ENCODE results near the gene SPCS1. TPM values are rescaled to one million over a fixed set of nuclear protein-coding genes. Genes with fewer than 3 reads are reported as not detected.
A peak's percentile ranks its signal among the peaks of the same experiment; 100 is the strongest.

SPCS1 gene
- total and polyA plus RNA-seq, 9 of the 15 experiments (the other 6 are each of a cell fraction or from before 2014, with no cell fraction given), result 73.9 to 567 (median 127) TPM

DNA sequence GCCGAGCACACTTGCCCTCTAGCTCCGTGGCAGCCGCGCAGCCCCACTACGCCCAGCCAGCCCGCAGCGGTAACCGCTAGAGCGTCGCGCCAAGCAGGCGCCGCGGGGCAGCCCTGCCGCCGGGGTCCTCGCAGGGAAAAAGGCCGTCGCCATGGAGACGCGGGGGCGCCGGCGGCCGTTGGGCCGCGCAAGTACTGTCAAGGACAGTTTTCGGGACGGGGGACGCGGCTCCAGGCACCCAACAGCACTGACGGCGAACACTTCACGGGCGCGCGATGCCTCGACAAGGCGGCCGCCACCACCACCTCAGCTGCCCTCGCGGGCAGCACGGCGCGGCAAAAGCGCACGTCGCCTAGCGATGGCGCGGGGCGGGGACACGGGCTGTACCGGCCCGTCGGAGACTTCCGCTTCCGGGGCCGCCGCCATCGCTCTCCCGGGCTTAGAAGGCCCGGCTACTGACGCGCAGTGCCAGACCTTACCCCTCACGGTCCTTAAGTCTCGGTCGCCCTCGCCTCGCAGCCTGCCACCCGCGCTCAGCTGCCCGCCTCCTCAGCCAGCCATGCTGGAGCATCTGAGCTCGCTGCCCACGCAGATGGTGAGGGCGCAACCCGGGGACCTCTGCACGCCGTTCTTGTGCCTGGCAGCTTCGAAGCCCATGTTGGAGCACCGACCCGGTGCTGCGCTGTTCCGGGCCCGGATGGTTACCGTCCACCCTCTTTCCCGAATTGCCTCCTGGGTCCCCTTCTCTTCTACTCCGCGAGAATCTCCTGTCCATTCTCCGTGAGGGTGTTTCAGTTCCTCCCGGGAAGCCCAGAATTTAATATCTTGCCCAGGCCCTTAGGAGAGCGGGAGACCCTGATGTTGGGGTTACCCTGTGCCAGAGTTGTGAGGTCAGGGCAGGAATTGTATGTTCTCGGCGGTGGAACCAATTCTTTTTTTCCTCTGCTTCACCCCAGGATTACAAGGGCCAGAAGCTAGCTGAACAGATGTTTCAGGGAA is at the start of gene SPCS1, which contains the start of gene GLT8D1 (continued):
- TF ChIP-seq, protein P1, sequence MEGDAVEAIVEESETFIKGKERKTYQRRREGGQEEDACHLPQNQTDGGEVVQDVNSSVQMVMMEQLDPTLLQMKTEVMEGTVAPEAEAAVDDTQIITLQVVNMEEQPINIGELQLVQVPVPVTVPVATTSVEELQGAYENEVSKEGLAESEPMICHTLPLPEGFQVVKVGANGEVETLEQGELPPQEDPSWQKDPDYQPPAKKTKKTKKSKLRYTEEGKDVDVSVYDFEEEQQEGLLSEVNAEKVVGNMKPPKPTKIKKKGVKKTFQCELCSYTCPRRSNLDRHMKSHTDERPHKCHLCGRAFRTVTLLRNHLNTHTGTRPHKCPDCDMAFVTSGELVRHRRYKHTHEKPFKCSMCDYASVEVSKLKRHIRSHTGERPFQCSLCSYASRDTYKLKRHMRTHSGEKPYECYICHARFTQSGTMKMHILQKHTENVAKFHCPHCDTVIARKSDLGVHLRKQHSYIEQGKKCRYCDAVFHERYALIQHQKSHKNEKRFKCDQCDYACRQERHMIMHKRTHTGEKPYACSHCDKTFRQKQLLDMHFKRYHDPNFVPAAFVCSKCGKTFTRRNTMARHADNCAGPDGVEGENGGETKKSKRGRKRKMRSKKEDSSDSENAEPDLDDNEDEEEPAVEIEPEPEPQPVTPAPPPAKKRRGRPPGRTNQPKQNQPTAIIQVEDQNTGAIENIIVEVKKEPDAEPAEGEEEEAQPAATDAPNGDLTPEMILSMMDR (IDR thresholded peaks at IDR 0.05 in 2 of 3, conservative IDR thresholded peaks at IDR 0.05 in 1 of 3; ENCODE audit: insufficient read depth in 2 of 3, low read depth in 1 of 3, low read length in 3 of 3), result no peak
- TF ChIP-seq SREBF1 (IDR thresholded peaks at IDR 0.05; ENCODE audit: borderline replicate concordance, low read depth, low read length), result no peak
- TF ChIP-seq EP400 (IDR thresholded peaks at IDR 0.05), result peak; percentile 77; the same call in 1 of the 2 replicates
- TF ChIP-seq DDX20 (tag; IDR thresholded peaks at IDR 0.05; ENCODE audit: low read depth), result no peak
- TF ChIP-seq SMAD3 (CRISPR knock-in tag; conservative IDR thresholded peaks at IDR 0.05), result no peak
- no peak for TF ChIP-seq IFI16 (CRISPR knock-in tag; IDR thresholded peaks at IDR 0.05)
- no peak for TF ChIP-seq CUX1 (CRISPR knock-in tag; IDR thresholded peaks at IDR 0.05)
- TF ChIP-seq E2F1 (CRISPR knock-in tag; IDR thresholded peaks at IDR 0.05), result peak; percentile 70; the same call in 1 of the 2 replicates
- TF ChIP-seq ZBTB1 (CRISPR knock-in tag; IDR thresholded peaks at IDR 0.05; ENCODE audit: borderline replicate concordance, low read depth), result peak; percentile 97
- no peak for TF ChIP-seq RAD51 (IDR thresholded peaks at IDR 0.05; ENCODE audit: borderline replicate concordance, low read depth)
- no peak for TF ChIP-seq BCL6 (CRISPR knock-in tag; IDR thresholded peaks at IDR 0.05)
- TF ChIP-seq, protein P2, sequence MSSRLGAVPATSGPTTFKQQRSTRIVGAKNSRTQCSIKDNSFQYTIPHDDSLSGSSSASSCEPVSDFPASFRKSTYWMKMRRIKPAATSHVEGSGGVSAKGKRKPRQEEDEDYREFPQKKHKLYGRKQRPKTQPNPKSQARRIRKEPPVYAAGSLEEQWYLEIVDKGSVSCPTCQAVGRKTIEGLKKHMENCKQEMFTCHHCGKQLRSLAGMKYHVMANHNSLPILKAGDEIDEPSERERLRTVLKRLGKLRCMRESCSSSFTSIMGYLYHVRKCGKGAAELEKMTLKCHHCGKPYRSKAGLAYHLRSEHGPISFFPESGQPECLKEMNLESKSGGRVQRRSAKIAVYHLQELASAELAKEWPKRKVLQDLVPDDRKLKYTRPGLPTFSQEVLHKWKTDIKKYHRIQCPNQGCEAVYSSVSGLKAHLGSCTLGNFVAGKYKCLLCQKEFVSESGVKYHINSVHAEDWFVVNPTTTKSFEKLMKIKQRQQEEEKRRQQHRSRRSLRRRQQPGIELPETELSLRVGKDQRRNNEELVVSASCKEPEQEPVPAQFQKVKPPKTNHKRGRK (tag; IDR thresholded peaks at IDR 0.05), result no peak
- TF ChIP-seq NEUROD1 (IDR thresholded peaks at IDR 0.05; ENCODE audit: borderline replicate concordance, low read depth, low read length, partially characterized antibody), result peak; percentile 13
- TF ChIP-seq ZNF324 (CRISPR knock-in tag; IDR thresholded peaks at IDR 0.05), result no peak
- no peak for TF ChIP-seq TAF15 (IDR thresholded peaks at IDR 0.05; ENCODE audit: low read depth, low read length)
- TF ChIP-seq ELF4 (CRISPR knock-in tag; IDR thresholded peaks at IDR 0.05), result no peak
- no peak for TF ChIP-seq SNRNP70 (optimal IDR thresholded peaks at IDR 0.05; ENCODE audit: low read depth, low read length)

All from K562 (cell line).